HepG2 (cell line): ENCODE measurements around the gene ZNF740. TPM values are rescaled to one million over a fixed set of nuclear protein-coding genes. Genes with fewer than 3 reads are reported as not detected.

ENCODE experiments used
- ATF4 ChIP-seq, 2 experiments: fragments of 450-650 bp in 1 of 2; sonication (generic) in 1 of 2; formaldehyde crosslinking; IDR thresholded peaks; 2 replicates each; pipeline versions ENCODE4 v1.5.0 to v1.8.0; 2020 to 2022; ENCODE audit warnings: mild to moderate bottlenecking in 1 of 2, missing genetic modification reagents in 1 of 2
- CHD4 ChIP-seq: fragments of 200-600 bp; sonication (generic); IDR thresholded peaks from 2 replicates; pipeline ENCODE4 v1.7.0; 2017; ENCODE audit warnings: mild to moderate bottlenecking, low read length, borderline replicate concordance
- ISX ChIP-seq: sonication (generic); formaldehyde crosslinking; conservative IDR thresholded peaks from 2 replicates; pipeline ENCODE4 v1.5.0; 2020; ENCODE audit warnings: missing genetic modification reagents
- PATZ1 ChIP-seq: sonication (generic); formaldehyde crosslinking; IDR thresholded peaks from 2 replicates; pipeline ENCODE4 v1.4.0; 2020; ENCODE audit warnings: missing genetic modification reagents
- PHB2 ChIP-seq: fragments of 450-650 bp; IDR thresholded peaks from 2 replicates; pipeline ENCODE4 v1.6.1; 2018; ENCODE audit not compliant: partially characterized antibody
- SAP130 ChIP-seq: IDR thresholded peaks from 2 replicates; pipeline ENCODE4 v1.6.1; 2016; ENCODE audit warnings: low read depth
- SYNCRIP ChIP-seq: fragments of 200-400 bp; formaldehyde crosslinking; IDR thresholded peaks from 2 replicates; pipeline ENCODE4 v1.6.1; 2018; ENCODE audit warnings: mild to moderate bottlenecking, low read depth, low read length; ENCODE audit not compliant: insufficient read depth
- THAP11 ChIP-seq: IDR thresholded peaks from 2 replicates; pipeline ENCODE4 v1.6.1; 2016; ENCODE audit warnings: missing biosample characterization, missing genetic modification reagents
- ZFP41 ChIP-seq: sonication (generic); formaldehyde crosslinking; IDR thresholded peaks from 2 replicates; pipeline ENCODE4 v1.4.0; 2020; ENCODE audit warnings: mild to moderate bottlenecking, missing genetic modification reagents, borderline replicate concordance
- ZFP82 ChIP-seq: sonication (generic); formaldehyde crosslinking; IDR thresholded peaks from 2 replicates; pipeline ENCODE4 v1.5.1; 2020; ENCODE audit warnings: mild to moderate bottlenecking, missing genetic modification reagents, borderline replicate concordance
- ZNF589 ChIP-seq: sonication (generic); formaldehyde crosslinking; conservative IDR thresholded peaks from 2 replicates; pipeline ENCODE4 v1.8.0; 2022; ENCODE audit warnings: mild to moderate bottlenecking, moderate library complexity, missing genetic modification reagents
- ZSCAN20 ChIP-seq: sonication (generic); formaldehyde crosslinking; IDR thresholded peaks from 2 replicates; pipeline ENCODE4 v1.4.0; 2020; ENCODE audit warnings: missing genetic modification reagents, mild to moderate bottlenecking, borderline replicate concordance
- polyA plus RNA-seq, 8 experiments: library from polyadenylated mRNA; depleted of rRNA in 3 of 8; stranded (reverse) in 7 of 8; unstranded in 1 of 8; fragments of >200 nt; fragmentation: Illumina TruSeq in 4 of 8; extraction: Trizol in 4 of 8; gene quantifications; 2 replicates each; pipeline versions ENCODE4 v1.2.1 to v1.2.3, GENCODE V29; 2011 to 2016; ENCODE audit warnings: low read depth in 4 of 8, missing spikeins in 1 of 8, mixed read lengths in 1 of 8; ENCODE audit not compliant: insufficient read depth in 1 of 8
- total RNA-seq, 5 experiments: library from RNA; depleted of rRNA; stranded (reverse); fragments of >200 nt; fragmentation: Illumina TruSeq; extraction: Trizol; gene quantifications; 2 replicates each; pipeline ENCODE4 v1.2.3, GENCODE V29; 2016; ENCODE audit warnings: low read depth in 1 of 5
- TF ChIP-seq, protein P1 (sequence below): sonication (generic); formaldehyde crosslinking; IDR thresholded peaks from 2 replicates; pipeline ENCODE4 v1.5.0; 2020; ENCODE audit warnings: mild to moderate bottlenecking, missing genetic modification reagents
- TF ChIP-seq, protein P2 (sequence below): sonication (generic); formaldehyde crosslinking; IDR thresholded peaks from 2 replicates; pipeline ENCODE4 v1.4.0; 2020; ENCODE audit warnings: missing genetic modification reagents, borderline replicate concordance
- TF ChIP-seq, protein P3 (sequence below): sonication (generic); formaldehyde crosslinking; IDR thresholded peaks from 2 replicates; pipeline ENCODE4 v1.4.0; 2020; ENCODE audit warnings: mild to moderate bottlenecking, missing genetic modification reagents
- TF ChIP-seq, protein P4 (sequence below): sonication (generic); formaldehyde crosslinking; IDR thresholded peaks from 2 replicates; pipeline ENCODE4 v1.9.0; 2022; ENCODE audit warnings: missing genetic modification reagents, mild to moderate bottlenecking, borderline replicate concordance

Gene ZNF740
- total and polyA plus RNA-seq, 2 of the 13 experiments (the other 11 are each of a cell fraction or from before 2014, with no cell fraction given), result 16.9 to 19.0 TPM

DNA sequence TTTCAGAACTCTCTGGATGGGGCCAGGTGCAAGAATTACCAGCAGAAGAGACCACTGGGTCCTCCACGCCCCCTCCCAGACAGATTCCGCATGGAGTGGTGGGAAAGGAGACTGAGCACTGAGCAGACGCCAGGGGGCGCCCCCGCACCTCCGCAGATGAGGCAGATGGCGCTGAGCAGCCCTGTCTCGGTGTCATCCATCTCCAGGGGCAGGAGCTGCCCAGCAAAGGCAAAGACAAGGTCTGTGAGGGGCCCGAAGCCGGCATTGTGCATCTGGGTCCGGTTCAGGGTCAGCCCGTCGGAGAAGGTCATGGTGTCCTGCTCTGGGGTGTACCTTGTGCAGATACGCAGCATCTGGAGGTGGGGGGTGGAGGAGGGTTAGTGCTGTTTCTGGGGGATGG is 32.8 kb downstream of the ZNF740 start (continued):
- TF ChIP-seq, protein P1, sequence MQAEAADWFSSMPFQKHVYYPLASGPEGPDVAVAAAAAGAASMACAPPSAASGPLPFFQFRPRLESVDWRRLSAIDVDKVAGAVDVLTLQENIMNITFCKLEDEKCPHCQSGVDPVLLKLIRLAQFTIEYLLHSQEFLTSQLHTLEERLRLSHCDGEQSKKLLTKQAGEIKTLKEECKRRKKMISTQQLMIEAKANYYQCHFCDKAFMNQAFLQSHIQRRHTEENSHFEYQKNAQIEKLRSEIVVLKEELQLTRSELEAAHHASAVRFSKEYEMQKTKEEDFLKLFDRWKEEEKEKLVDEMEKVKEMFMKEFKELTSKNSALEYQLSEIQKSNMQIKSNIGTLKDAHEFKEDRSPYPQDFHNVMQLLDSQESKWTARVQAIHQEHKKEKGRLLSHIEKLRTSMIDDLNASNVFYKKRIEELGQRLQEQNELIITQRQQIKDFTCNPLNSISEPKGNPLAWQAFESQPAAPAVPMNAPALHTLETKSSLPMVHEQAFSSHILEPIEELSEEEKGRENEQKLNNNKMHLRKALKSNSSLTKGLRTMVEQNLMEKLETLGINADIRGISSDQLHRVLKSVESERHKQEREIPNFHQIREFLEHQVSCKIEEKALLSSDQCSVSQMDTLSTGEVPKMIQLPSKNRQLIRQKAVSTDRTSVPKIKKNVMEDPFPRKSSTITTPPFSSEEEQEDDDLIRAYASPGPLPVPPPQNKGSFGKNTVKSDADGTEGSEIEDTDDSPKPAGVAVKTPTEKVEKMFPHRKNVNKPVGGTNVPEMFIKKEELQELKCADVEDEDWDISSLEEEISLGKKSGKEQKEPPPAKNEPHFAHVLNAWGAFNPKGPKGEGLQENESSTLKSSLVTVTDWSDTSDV (CRISPR knock-in tag), result no peak
- TF ChIP-seq, protein P2, sequence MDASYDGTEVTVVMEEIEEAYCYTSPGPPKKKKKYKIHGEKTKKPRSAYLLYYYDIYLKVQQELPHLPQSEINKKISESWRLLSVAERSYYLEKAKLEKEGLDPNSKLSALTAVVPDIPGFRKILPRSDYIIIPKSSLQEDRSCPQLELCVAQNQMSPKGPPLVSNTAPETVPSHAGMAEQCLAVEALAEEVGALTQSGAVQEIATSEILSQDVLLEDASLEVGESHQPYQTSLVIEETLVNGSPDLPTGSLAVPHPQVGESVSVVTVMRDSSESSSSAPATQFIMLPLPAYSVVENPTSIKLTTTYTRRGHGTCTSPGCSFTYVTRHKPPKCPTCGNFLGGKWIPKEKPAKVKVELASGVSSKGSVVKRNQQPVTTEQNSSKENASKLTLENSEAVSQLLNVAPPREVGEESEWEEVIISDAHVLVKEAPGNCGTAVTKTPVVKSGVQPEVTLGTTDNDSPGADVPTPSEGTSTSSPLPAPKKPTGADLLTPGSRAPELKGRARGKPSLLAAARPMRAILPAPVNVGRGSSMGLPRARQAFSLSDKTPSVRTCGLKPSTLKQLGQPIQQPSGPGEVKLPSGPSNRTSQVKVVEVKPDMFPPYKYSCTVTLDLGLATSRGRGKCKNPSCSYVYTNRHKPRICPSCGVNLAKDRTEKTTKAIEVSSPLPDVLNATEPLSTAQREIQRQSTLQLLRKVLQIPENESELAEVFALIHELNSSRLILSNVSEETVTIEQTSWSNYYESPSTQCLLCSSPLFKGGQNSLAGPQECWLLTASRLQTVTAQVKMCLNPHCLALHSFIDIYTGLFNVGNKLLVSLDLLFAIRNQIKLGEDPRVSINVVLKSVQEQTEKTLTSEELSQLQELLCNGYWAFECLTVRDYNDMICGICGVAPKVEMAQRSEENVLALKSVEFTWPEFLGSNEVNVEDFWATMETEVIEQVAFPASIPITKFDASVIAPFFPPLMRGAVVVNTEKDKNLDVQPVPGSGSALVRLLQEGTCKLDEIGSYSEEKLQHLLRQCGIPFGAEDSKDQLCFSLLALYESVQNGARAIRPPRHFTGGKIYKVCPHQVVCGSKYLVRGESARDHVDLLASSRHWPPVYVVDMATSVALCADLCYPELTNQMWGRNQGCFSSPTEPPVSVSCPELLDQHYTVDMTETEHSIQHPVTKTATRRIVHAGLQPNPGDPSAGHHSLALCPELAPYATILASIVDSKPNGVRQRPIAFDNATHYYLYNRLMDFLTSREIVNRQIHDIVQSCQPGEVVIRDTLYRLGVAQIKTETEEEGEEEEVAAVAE (CRISPR knock-in tag), result no peak
- TF ChIP-seq, protein P3, sequence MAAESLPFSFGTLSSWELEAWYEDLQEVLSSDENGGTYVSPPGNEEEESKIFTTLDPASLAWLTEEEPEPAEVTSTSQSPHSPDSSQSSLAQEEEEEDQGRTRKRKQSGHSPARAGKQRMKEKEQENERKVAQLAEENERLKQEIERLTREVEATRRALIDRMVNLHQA (CRISPR knock-in tag), result no peak
- TF ChIP-seq PHB2 (no peak), THAP11 (CRISPR knock-in tag) (peak; percentile 84), ATF4 (CRISPR knock-in tag; IDR thresholded peaks at IDR 0.05) (no peak), ZFP41 (CRISPR knock-in tag) (no peak), SYNCRIP (no peak), ISX (CRISPR knock-in tag) (no peak), PATZ1 (CRISPR knock-in tag) (peak; percentile 62), SAP130 (CRISPR knock-in tag) (peak; percentile 26; the same call in 1 of the 2 replicates), ZFP82 (no peak), ZSCAN20 (no peak), CHD4 (no peak), ZNF589 (CRISPR knock-in tag) (no peak)
- TF ChIP-seq, protein P4, sequence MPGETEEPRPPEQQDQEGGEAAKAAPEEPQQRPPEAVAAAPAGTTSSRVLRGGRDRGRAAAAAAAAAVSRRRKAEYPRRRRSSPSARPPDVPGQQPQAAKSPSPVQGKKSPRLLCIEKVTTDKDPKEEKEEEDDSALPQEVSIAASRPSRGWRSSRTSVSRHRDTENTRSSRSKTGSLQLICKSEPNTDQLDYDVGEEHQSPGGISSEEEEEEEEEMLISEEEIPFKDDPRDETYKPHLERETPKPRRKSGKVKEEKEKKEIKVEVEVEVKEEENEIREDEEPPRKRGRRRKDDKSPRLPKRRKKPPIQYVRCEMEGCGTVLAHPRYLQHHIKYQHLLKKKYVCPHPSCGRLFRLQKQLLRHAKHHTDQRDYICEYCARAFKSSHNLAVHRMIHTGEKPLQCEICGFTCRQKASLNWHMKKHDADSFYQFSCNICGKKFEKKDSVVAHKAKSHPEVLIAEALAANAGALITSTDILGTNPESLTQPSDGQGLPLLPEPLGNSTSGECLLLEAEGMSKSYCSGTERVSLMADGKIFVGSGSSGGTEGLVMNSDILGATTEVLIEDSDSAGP, result no peak
